ENCODE results near the gene TACC3. TPM values are rescaled to one million over a fixed set of nuclear protein-coding genes. Genes with fewer than 3 reads are reported as not detected.

TACC3 gene
- total and polyA plus RNA-seq, 2 of the 8 experiments (the other 6 are each of a cell fraction or from before 2014, with no cell fraction given) = 73.8 to 148 TPM

DNA sequence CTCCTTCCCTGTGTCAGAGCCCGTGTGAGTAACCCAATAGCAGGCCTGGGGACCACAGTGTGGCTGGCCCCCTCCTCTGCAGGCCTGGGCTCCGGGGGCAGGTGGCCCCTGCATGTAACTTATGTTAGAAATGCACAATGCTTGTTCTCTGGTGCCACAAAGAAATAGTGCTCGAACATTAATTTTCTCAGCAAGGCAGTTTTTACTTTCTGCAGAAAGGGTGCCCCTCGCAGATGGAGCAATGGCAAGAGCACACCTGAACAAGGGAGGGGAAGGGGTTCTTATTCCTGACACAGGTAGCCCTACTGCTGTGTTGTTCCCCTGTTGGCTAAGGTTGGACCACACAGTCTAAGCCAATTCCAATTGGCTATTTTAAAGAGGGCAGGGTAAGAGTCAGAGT, 17.1 kb downstream of the TACC3 start:
- no peak overlapping the region for H2BK20ac ChIP-seq (ENCODE audit: low read length)
- H3K36me3 ChIP-seq (ENCODE audit: control insufficient read depth in 2 of 4, insufficient read depth in 4 of 4, low read length in 3 of 4) = peaks cover 44 to 84% (median 76%) of the 10 kb centered on the region in 4 experiments
- CTCF ChIA-PET (ENCODE audit: partially characterized antibody) = interaction anchor here (1.0 to 52.9 kb wide), 7 partner anchors 9 to 161 kb away, joined by 3 to 2507 read pairs (median 8); partner anchors contain the start of gene FGFR3
- H3K4ac ChIP-seq (replicated peaks; ENCODE audit: insufficient read length, low read depth, low read length) = no peak overlapping the region
- H2BK12ac ChIP-seq (ENCODE audit: low read depth, low read length) = no peak overlapping the region
- H3K56ac ChIP-seq (replicated peaks; ENCODE audit: insufficient read length, low read depth, low read length) = no peak overlapping the region
- peaks cover 2% of the 10 kb centered on the region; the same call in 1 of the 2 replicates for H3K79me1 ChIP-seq (ENCODE audit: low read depth, low read length)
- no peak overlapping the region for H4K91ac ChIP-seq (replicated peaks; ENCODE audit: insufficient read length, low read length)
- H2BK5ac ChIP-seq (ENCODE audit: low read depth, low read length) = no peak overlapping the region
- H3K27me3 ChIP-seq (replicated peaks in 1 of 4; ENCODE audit: control insufficient read depth in 3 of 4, extremely low read depth in 1 of 4, insufficient read depth in 3 of 4, low read length in 3 of 4) = no peaks in the 10 kb centered on the region
- no peak overlapping the region for H4K5ac ChIP-seq (ENCODE audit: insufficient read length, low read depth, low read length)
- no peak overlapping the region for H3K23ac ChIP-seq (ENCODE audit: insufficient read length)
- H2AFZ ChIP-seq (ENCODE audit: low read length) = no peak overlapping the region
- H2BK15ac ChIP-seq (ENCODE audit: low read length) = no peak overlapping the region
- H3K18ac ChIP-seq (ENCODE audit: extremely low read depth, low read length) = no peak overlapping the region
- no peaks in the 10 kb centered on the region for H3K4me1 ChIP-seq (replicated peaks in 1 of 4; ENCODE audit: control insufficient read depth in 3 of 4, insufficient read depth in 4 of 4, low read length in 3 of 4)
- H3K4me2 ChIP-seq (ENCODE audit: insufficient read depth in 1 of 2, low read depth in 2 of 2, low read length in 2 of 2) = no peak overlapping the region
- FAIRE-seq (no peak), DNase-seq (ENCODE audit: low read depth in 1 of 2, low spot score in 2 of 2) (no peak)
- no peaks in the 10 kb centered on the region for H3K23me2 ChIP-seq (ENCODE audit: low read depth, low read length)
- no peak overlapping the region for H2AK5ac ChIP-seq (ENCODE audit: low read depth, low read length)
- H3K4me3 ChIP-seq (ENCODE audit: extremely low read depth in 1 of 4, insufficient read depth in 2 of 4, low read depth in 3 of 4, low read length in 4 of 4) = no peak overlapping the region
- no peak overlapping the region for H3K9ac ChIP-seq (replicated peaks in 1 of 4; ENCODE audit: extremely low read depth in 1 of 4, low read depth in 3 of 4, low read length in 3 of 4)
- no peak overlapping the region for H2BK120ac ChIP-seq (replicated peaks; ENCODE audit: low read depth, low read length)
- H4K20me1 ChIP-seq (replicated peaks in 1 of 2; ENCODE audit: control insufficient read depth in 1 of 2, insufficient read depth in 2 of 2, low read length in 2 of 2) = peaks cover 5 to 8% of the 10 kb centered on the region in 2 experiments
- H3K9me3 ChIP-seq (ENCODE audit: insufficient read depth in 2 of 2, low read depth in 1 of 2, low read length in 1 of 2) = no peaks in the 10 kb centered on the region
- POLR2A ChIA-PET (ENCODE audit: partially characterized antibody) = interaction anchor here (1.0 to 1.1 kb wide), 2 partner anchors 26 to 95 kb away, joined by 3 to 4 read pairs; partner anchors contain the start of gene SLBP
- no peaks in the 10 kb centered on the region for H3K79me2 ChIP-seq (ENCODE audit: control insufficient read depth in 1 of 2, insufficient read depth in 2 of 2, low read length in 2 of 2)
- no peak overlapping the region for H3K14ac ChIP-seq (ENCODE audit: insufficient read length)
- H4K8ac ChIP-seq (ENCODE audit: extremely low read depth, insufficient read depth, low read length) = peak overlapping the region; percentile 28
- no peak overlapping the region for H3K27ac ChIP-seq (ENCODE audit: low read depth, low read length)
- WGBS, 2 experiments (ENCODE audit: extremely low coverage in 1 of 2, insufficient coverage in 1 of 2, insufficient read length in 1 of 2, insufficient replicate concordance in 2 of 2, low coverage in 1 of 2, low lambda C conversion rate in 2 of 2, missing lambda C conversion rate in 1 of 2) = 92% methylated on average over 4 of the region's 4 CpGs; no CpG with 5 or more reads in 1 of the 2 experiments
- TF ChIP-seq, protein P1, sequence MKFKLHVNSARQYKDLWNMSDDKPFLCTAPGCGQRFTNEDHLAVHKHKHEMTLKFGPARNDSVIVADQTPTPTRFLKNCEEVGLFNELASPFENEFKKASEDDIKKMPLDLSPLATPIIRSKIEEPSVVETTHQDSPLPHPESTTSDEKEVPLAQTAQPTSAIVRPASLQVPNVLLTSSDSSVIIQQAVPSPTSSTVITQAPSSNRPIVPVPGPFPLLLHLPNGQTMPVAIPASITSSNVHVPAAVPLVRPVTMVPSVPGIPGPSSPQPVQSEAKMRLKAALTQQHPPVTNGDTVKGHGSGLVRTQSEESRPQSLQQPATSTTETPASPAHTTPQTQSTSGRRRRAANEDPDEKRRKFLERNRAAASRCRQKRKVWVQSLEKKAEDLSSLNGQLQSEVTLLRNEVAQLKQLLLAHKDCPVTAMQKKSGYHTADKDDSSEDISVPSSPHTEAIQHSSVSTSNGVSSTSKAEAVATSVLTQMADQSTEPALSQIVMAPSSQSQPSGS (IDR thresholded peaks at IDR 0.05; ENCODE audit: low read length) = no peak
- TF ChIP-seq JUND (IDR thresholded peaks at IDR 0.05; ENCODE audit: low read length) (no peak), EZH2 (IDR thresholded peaks at IDR 0.05; ENCODE audit: low read depth, low read length, severe bottlenecking) (no peak), RXRA (IDR thresholded peaks at IDR 0.05; ENCODE audit: insufficient read depth, low read depth, low read length) (no peak), SP2 (IDR thresholded peaks at IDR 0.05; ENCODE audit: low read length) (no peak), HDAC2 (IDR thresholded peaks at IDR 0.05; ENCODE audit: borderline replicate concordance in 1 of 2, low read depth in 2 of 2, low read length in 2 of 2) (no peak), NANOG (IDR thresholded peaks at IDR 0.05; ENCODE audit: insufficient read depth, low read depth, low read length, poor library complexity, severe bottlenecking) (no peak), CEBPB (IDR thresholded peaks at IDR 0.05; ENCODE audit: low read depth, low read length) (no peak), SAP30 (IDR thresholded peaks at IDR 0.05; ENCODE audit: insufficient read depth, insufficient replicate concordance, low read length) (no peak), GABPA (IDR thresholded peaks at IDR 0.05; ENCODE audit: borderline replicate concordance, insufficient read depth, low read length) (no peak), SP1 (IDR thresholded peaks at IDR 0.05; ENCODE audit: low read depth, low read length) (no peak), GTF2F1 (IDR thresholded peaks at IDR 0.05; ENCODE audit: borderline replicate concordance, low read depth, low read length) (no peak)
